Stomach smooth muscle (tissue), 2 donors: Measurements from ENCODE around the gene PLEKHA8.

Experiments
- H3K27ac ChIP-seq: one replicate; pipeline ENCODE4 v1.7.0; 2013; ENCODE audit warnings: mild to moderate bottlenecking, low read length, inconsistent platforms
- H3K27me3 ChIP-seq, 2 donors: one replicate each; pipeline ENCODE4 v1.7.0; 2013; ENCODE audit warnings: low read length in 2 of 2; ENCODE audit not compliant: insufficient read depth in 2 of 2, control insufficient read depth in 1 of 2
- H3K36me3 ChIP-seq, 2 donors: one replicate each; pipeline ENCODE4 v1.7.0; 2013; ENCODE audit warnings: low read length in 2 of 2; ENCODE audit not compliant: control insufficient read depth in 2 of 2, insufficient read depth in 2 of 2
- H3K4me1 ChIP-seq: one replicate; pipeline ENCODE4 v1.7.0; 2013; ENCODE audit warnings: low read length; ENCODE audit not compliant: control insufficient read depth, insufficient read depth
- H3K4me3 ChIP-seq, 2 donors: one replicate each; pipeline ENCODE4 v1.7.0; 2013; ENCODE audit warnings: low read length in 2 of 2
- H3K9ac ChIP-seq, 2 donors: one replicate each; pipeline ENCODE4 v1.7.0; 2013; ENCODE audit warnings: low read length in 2 of 2, mild to moderate bottlenecking in 1 of 2
- H3K9me3 ChIP-seq, 2 donors: one replicate each; pipeline ENCODE4 v1.7.0; 2013; ENCODE audit warnings: low read length in 2 of 2; ENCODE audit not compliant: control insufficient read depth in 2 of 2
- donor health status: healthy.
- donor health status: Pancreatic carcinoma.

Gene PLEKHA8

GRCh38 chr7:30062587-30062986 is 34.4 kb downstream of the PLEKHA8 start:
- no peak overlapping the region for H3K27ac ChIP-seq
- H3K4me3 ChIP-seq, result no peak overlapping the region
- no peaks in the 10 kb centered on the region for H3K4me1 ChIP-seq
- H3K9ac ChIP-seq, result no peak overlapping the region
- H3K27me3 ChIP-seq, result no peaks in the 10 kb centered on the region
- H3K9me3 ChIP-seq, result no peaks in the 10 kb centered on the region
- peaks cover 0 to 2% of the 10 kb centered on the region in 2 donors for H3K36me3 ChIP-seq

GRCh38 chr7:30065746-30066145 is 37.5 kb downstream of the PLEKHA8 start:
- Histone ChIP-seq H3K4me1 (no peaks in the 10 kb centered on the region), H3K9me3 (no peaks in the 10 kb centered on the region), H3K27me3 (no peaks in the 10 kb centered on the region), H3K4me3 (no peak overlapping the region), H3K9ac (no peak overlapping the region), H3K27ac (no peak overlapping the region), H3K36me3 (peaks cover 0 to 3% of the 10 kb centered on the region in 2 donors)

- peaks cover 0 to 4% of the 10 kb centered on the region in 2 donors for H3K36me3 ChIP-seq
- H3K4me1 ChIP-seq, result no peaks in the 10 kb centered on the region
- no peak overlapping the region for H3K9ac ChIP-seq
- no peaks in the 10 kb centered on the region for H3K27me3 ChIP-seq
- no peak overlapping the region for H3K27ac ChIP-seq
- no peaks in the 10 kb centered on the region for H3K9me3 ChIP-seq
- no peak overlapping the region for H3K4me3 ChIP-seq
Observed at GRCh38 chr7:30066687-30067086, 38.5 kb downstream of the PLEKHA8 start.

- Histone ChIP-seq H3K9ac (no peak overlapping the region), H3K4me3 (no peak overlapping the region), H3K27me3 (no peaks in the 10 kb centered on the region), H3K4me1 (no peaks in the 10 kb centered on the region), H3K36me3 (peaks cover 0 to 4% of the 10 kb centered on the region in 2 donors), H3K9me3 (no peaks in the 10 kb centered on the region), H3K27ac (no peak overlapping the region)
Observed at GRCh38 chr7:30068117-30068516, 39.9 kb downstream of the PLEKHA8 start.

- H3K9ac ChIP-seq, result no peak overlapping the region
Observed at GRCh38 chr7:30069096-30069867, 41.1 kb downstream of the PLEKHA8 start.

GRCh38 chr7:30070052-30070451 is 41.8 kb downstream of the PLEKHA8 start:
- Histone ChIP-seq H3K9me3 (no peaks in the 10 kb centered on the region), H3K9ac (no peak overlapping the region), H3K27ac (no peak overlapping the region), H3K4me3 (no peak overlapping the region), H3K27me3 (no peaks in the 10 kb centered on the region), H3K36me3 (peaks cover 0 to 2% of the 10 kb centered on the region in 2 donors), H3K4me1 (no peaks in the 10 kb centered on the region)

More at GRCh38 chr7:30069096-30069867, 41.1 kb downstream of the PLEKHA8 start:
- H3K9me3 ChIP-seq, result no peaks in the 10 kb centered on the region
- H3K36me3 ChIP-seq, result peaks cover 0 to 2% of the 10 kb centered on the region in 2 donors
- H3K4me1 ChIP-seq, result no peaks in the 10 kb centered on the region
- H3K27ac ChIP-seq, result no peak overlapping the region
- H3K27me3 ChIP-seq, result no peaks in the 10 kb centered on the region
- no peak overlapping the region for H3K4me3 ChIP-seq

- Histone ChIP-seq H3K9me3 (no peaks in the 10 kb centered on the region), H3K27me3 (no peaks in the 10 kb centered on the region), H3K4me1 (no peaks in the 10 kb centered on the region), H3K4me3 (no peak overlapping the region), H3K36me3 (peaks cover 0 to 4% of the 10 kb centered on the region in 2 donors), H3K27ac (no peak overlapping the region), H3K9ac (no peak overlapping the region)
Observed at GRCh38 chr7:30072735-30073134, 44.5 kb downstream of the PLEKHA8 start.

GRCh38 chr7:30074422-30075030 is 46.3 kb downstream of the PLEKHA8 start:
- Histone ChIP-seq H3K36me3 (peaks cover 10 to 16% of the 10 kb centered on the region in 2 donors), H3K4me3 (no peak overlapping the region), H3K9ac (no peak overlapping the region), H3K4me1 (no peaks in the 10 kb centered on the region), H3K9me3 (no peaks in the 10 kb centered on the region), H3K27me3 (no peaks in the 10 kb centered on the region), H3K27ac (no peak overlapping the region)

- no peak overlapping the region for H3K27ac ChIP-seq
- H3K4me1 ChIP-seq, result no peaks in the 10 kb centered on the region
- H3K9me3 ChIP-seq, result no peaks in the 10 kb centered on the region
- no peak overlapping the region for H3K9ac ChIP-seq
- H3K4me3 ChIP-seq, result no peak overlapping the region
- H3K27me3 ChIP-seq, result no peaks in the 10 kb centered on the region
- H3K36me3 ChIP-seq, result peaks cover 17 to 24% of the 10 kb centered on the region in 2 donors
Observed at GRCh38 chr7:30076411-30076810, 48.2 kb downstream of the PLEKHA8 start.

GRCh38 chr7:30078280-30078679 is 50.1 kb downstream of the PLEKHA8 start:
- H3K9me3 ChIP-seq, result no peaks in the 10 kb centered on the region
- no peaks in the 10 kb centered on the region for H3K27me3 ChIP-seq
- H3K4me1 ChIP-seq, result no peaks in the 10 kb centered on the region
- no peak overlapping the region for H3K27ac ChIP-seq
- H3K9ac ChIP-seq, result no peak overlapping the region
- peaks cover 19 to 24% of the 10 kb centered on the region in 2 donors for H3K36me3 ChIP-seq
- no peak overlapping the region for H3K4me3 ChIP-seq

GRCh38 chr7:30079880-30080279 is 51.7 kb downstream of the PLEKHA8 start:
- no peaks in the 10 kb centered on the region for H3K4me1 ChIP-seq
- no peak overlapping the region for H3K9ac ChIP-seq
- no peaks in the 10 kb centered on the region for H3K27me3 ChIP-seq
- H3K27ac ChIP-seq, result no peak overlapping the region
- peaks cover 19 to 24% of the 10 kb centered on the region in 2 donors for H3K36me3 ChIP-seq
- H3K9me3 ChIP-seq, result no peaks in the 10 kb centered on the region
- H3K4me3 ChIP-seq, result no peak overlapping the region
